Activated CD4-positive, alpha-beta T cell treated with anti-CD3 and anti-CD28 coated beads, Interleukin-2, amount 10 ng/mL, durations not matched to agents 24 days and 14 days (primary cell): ENCODE results near the gene FMN2. TPM values are rescaled to one million over a fixed set of nuclear protein-coding genes. Genes with fewer than 3 reads are reported as not detected.
A peak's percentile ranks its signal among the peaks of the same experiment; 100 is the strongest.
"Not testable (repeated sequence)": the region's sequence is repeated elsewhere in the genome, so short reads cannot be mapped to it uniquely, and the experiment has no call there.

ENCODE experiments used
- DNase-seq: peaks from one replicate; pipeline ENCODE4 v3.0.0; 2022
- H3K27ac Mint-ChIP-seq: one replicate; pipeline ENCODE4 v1.8.0; 2022; ENCODE audit warnings: mild to moderate bottlenecking, mixed read lengths
- H3K27me3 Mint-ChIP-seq: one replicate; pipeline ENCODE4 v1.8.0; 2022; ENCODE audit warnings: mixed read lengths
- H3K36me3 Mint-ChIP-seq: one replicate; pipeline ENCODE4 v1.8.0; 2022; ENCODE audit warnings: low read depth, mild to moderate bottlenecking, mixed read lengths
- H3K4me1 Mint-ChIP-seq: one replicate; pipeline ENCODE4 v1.8.0; 2021; ENCODE audit warnings: mixed read lengths
- H3K4me3 Mint-ChIP-seq: one replicate; pipeline ENCODE4 v1.8.0; 2022; ENCODE audit warnings: mild to moderate bottlenecking, moderate library complexity, mixed read lengths
- H3K9me3 Mint-ChIP-seq: one replicate; pipeline ENCODE4 v1.8.0; 2021; ENCODE audit warnings: mixed read lengths
- intact Hi-C: fragments of 100-400 bp; cut with micrococcal nuclease; formaldehyde crosslinking; loops from one replicate; pipeline ENCODE4 v1.15.1; 2023
- total RNA-seq: library from RNA; stranded (reverse); gene quantifications from 2 replicates; pipeline ENCODE4 v1.2.3, GENCODE V29; 2022

FMN2 gene
- total RNA-seq, 1 donor from 2014 or later = not detected

DNA sequence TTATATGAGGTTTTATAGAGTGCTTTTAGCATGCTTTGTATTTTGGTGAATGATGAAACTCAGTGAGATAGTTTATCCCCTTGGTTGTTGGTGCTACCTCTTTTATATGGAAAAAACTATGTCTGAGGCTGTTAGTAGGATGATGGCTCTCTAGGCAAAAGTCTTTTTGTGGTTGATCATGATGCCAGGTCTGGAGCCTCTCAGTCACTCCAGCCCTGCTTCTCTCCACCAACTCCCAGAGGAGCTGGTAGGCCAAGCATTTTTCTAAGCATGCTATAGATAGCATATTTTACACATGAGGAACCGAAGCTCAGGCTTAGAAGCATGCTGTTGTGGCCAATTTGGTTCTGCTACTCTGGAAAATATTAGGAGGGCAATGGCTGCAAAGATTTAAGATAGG lies 82.2 kb downstream of the FMN2 start:
- H3K4me3 Mint-ChIP-seq = no peak overlapping the region
- H3K4me1 Mint-ChIP-seq = no peaks in the 10 kb centered on the region
- intact Hi-C loops = no loop called here
- no peak for DNase-seq
- H3K27me3 Mint-ChIP-seq = no peaks in the 10 kb centered on the region
- no peak overlapping the region for H3K27ac Mint-ChIP-seq
- no peaks in the 10 kb centered on the region for H3K36me3 Mint-ChIP-seq
- H3K9me3 Mint-ChIP-seq = no peaks in the 10 kb centered on the region

DNA sequence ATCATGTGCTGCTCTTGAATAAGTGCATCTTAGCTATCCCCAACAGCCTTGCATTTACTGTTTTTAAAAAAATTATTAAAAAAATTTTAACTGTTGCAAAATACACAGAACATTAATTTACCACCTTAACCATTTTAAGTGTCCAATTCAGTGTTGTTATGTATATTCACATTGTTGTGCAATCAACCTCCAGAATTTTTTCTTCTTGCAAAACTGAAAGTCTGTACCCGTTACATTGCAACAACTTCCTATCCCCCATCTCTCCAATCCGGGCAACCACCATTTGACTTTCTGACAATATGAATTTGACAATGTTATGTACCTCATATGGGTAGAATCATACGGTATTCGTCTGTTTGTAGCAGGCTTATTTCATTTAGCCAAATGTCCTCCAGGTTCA lies 83.1 kb downstream of the FMN2 start:
- no peaks in the 10 kb centered on the region for H3K36me3 Mint-ChIP-seq
- intact Hi-C loops = no loop called here
- H3K4me3 Mint-ChIP-seq = no peak overlapping the region

GRCh38 chr1:240178366-240178765 lies 86.7 kb downstream of the FMN2 start:
- H3K4me3 Mint-ChIP-seq = no peak overlapping the region
- H3K9me3 Mint-ChIP-seq = no peaks in the 10 kb centered on the region
- H3K27ac Mint-ChIP-seq = no peak overlapping the region
- intact Hi-C loops = no loop called here
- no peaks in the 10 kb centered on the region for H3K27me3 Mint-ChIP-seq
- DNase-seq = no peak
- H3K36me3 Mint-ChIP-seq = no peaks in the 10 kb centered on the region
- H3K4me1 Mint-ChIP-seq = no peaks in the 10 kb centered on the region

More for the DNA sequence above, 83.1 kb downstream of the FMN2 start:
- DNase-seq = no peak
- Mint-ChIP-seq H3K4me1 (no peaks in the 10 kb centered on the region), H3K9me3 (no peaks in the 10 kb centered on the region), H3K27me3 (no peaks in the 10 kb centered on the region), H3K27ac (no peak overlapping the region)

GRCh38 chr1:240184682-240185081 lies 93.0 kb downstream of the FMN2 start:
- H3K27me3 Mint-ChIP-seq, H3K9me3 Mint-ChIP-seq, DNase-seq, intact Hi-C loops, H3K4me3 Mint-ChIP-seq, H3K4me1 Mint-ChIP-seq, H3K27ac Mint-ChIP-seq, H3K36me3 Mint-ChIP-seq: not testable (repeated sequence)

GRCh38 chr1:240188139-240188538 lies 96.5 kb downstream of the FMN2 start:
- Mint-ChIP-seq H3K27ac (no peak overlapping the region), H3K4me3 (no peak overlapping the region), H3K4me1 (no peaks in the 10 kb centered on the region), H3K27me3 (peaks cover 1% of the 10 kb centered on the region), H3K36me3 (no peaks in the 10 kb centered on the region), H3K9me3 (no peaks in the 10 kb centered on the region)
- DNase-seq = no peak
- intact Hi-C loops = no loop called here

DNA sequence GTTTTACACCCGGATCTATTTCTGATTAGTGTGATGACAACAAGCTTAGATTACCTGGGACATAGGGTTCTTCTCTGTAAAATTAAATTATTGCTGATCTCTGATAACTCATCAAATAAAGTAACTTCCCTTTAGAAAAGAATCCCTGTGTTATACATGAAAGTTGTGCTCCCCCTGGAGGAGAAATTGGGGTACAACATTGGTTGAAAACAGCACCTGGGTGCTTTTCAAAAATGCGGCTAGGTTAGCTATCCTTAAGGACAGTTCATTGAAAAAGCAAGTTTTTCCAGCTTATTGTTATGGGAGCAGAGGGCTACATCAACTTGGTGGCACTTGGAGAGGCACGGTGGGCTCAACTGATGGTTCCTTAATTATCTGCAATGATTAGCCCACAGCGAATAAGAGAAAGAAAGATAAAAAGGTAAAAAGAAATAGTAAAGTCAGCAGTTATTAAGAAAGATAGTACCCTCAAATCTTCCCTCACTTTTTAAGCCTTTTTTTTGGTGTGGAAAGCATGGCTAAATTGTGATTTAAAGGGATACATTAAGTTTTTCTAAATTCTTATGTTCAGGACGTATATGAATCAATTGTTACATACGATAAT lies 97.8 kb downstream of the FMN2 start:
- H3K36me3 Mint-ChIP-seq = no peaks in the 10 kb centered on the region
- peak; percentile 76 for DNase-seq
- peaks cover 1% of the 10 kb centered on the region for H3K27me3 Mint-ChIP-seq
- H3K4me1 Mint-ChIP-seq = no peaks in the 10 kb centered on the region
- H3K9me3 Mint-ChIP-seq = no peaks in the 10 kb centered on the region
- no peak overlapping the region for H3K27ac Mint-ChIP-seq
- no peak overlapping the region for H3K4me3 Mint-ChIP-seq
- intact Hi-C loops = no loop called here

GRCh38 chr1:240190881-240191401 lies 99.3 kb downstream of the FMN2 start:
- no peaks in the 10 kb centered on the region for H3K4me1 Mint-ChIP-seq
- no peak overlapping the region for H3K27ac Mint-ChIP-seq
- intact Hi-C loops = no loop called here
- no peaks in the 10 kb centered on the region for H3K9me3 Mint-ChIP-seq
- H3K36me3 Mint-ChIP-seq = no peaks in the 10 kb centered on the region
- peaks cover 1% of the 10 kb centered on the region for H3K27me3 Mint-ChIP-seq
- no peak overlapping the region for H3K4me3 Mint-ChIP-seq
- DNase-seq = no peak

- H3K27ac Mint-ChIP-seq = no peak overlapping the region
- H3K36me3 Mint-ChIP-seq = no peaks in the 10 kb centered on the region
- intact Hi-C loops = no loop called here
- H3K4me1 Mint-ChIP-seq = no peaks in the 10 kb centered on the region
- no peak overlapping the region for H3K4me3 Mint-ChIP-seq
- no peaks in the 10 kb centered on the region for H3K9me3 Mint-ChIP-seq
- DNase-seq = no peak
- H3K27me3 Mint-ChIP-seq = peaks cover 1% of the 10 kb centered on the region
Observed at GRCh38 chr1:240192851-240193250, 101.2 kb downstream of the FMN2 start.

DNA sequence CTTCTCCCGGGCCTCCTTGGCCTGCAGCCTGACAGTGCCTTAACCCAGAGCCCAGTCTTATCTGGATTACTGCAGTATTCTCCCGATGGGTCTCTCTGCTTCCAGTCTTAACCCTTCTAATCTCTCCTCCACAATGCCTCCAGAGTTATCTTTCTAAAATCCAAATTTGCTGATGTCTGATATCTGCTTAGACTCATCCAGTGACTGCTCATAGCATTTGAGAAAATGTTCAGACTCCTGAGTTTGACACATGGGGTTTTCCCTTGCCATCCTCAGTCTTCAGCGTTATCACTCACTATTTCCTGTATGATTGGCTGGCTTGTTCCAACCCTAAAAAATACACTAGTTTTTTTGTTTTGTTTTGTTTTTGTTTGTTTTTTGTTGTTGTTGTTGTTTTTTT lies 102.0 kb downstream of the FMN2 start:
- no peaks in the 10 kb centered on the region for H3K9me3 Mint-ChIP-seq
- no peaks in the 10 kb centered on the region for H3K36me3 Mint-ChIP-seq
- intact Hi-C loops = no loop called here
- H3K4me1 Mint-ChIP-seq = no peaks in the 10 kb centered on the region
- no peak overlapping the region for H3K4me3 Mint-ChIP-seq
- H3K27ac Mint-ChIP-seq = no peak overlapping the region
- no peak for DNase-seq
- H3K27me3 Mint-ChIP-seq = peaks cover 1% of the 10 kb centered on the region

DNA sequence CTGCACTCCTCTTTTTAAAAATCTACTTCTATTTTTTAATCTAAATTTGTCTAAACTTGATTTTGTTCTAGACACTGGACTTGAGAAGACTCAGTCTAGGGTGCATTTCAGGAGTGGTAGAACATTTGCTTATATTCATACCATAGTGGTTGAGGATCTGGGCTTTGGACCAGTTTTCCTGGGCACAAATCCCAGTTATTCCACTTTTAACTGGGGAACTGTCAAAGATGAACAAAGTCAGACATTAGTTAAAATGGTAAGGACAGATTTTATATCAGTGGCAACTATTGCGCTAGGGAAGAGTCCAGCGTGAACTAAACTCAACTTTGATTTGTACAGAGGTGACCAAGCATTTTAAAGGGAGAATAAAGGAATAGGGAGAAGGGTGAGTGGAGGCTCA lies 102.4 kb downstream of the FMN2 start:
- no peaks in the 10 kb centered on the region for H3K9me3 Mint-ChIP-seq
- H3K4me3 Mint-ChIP-seq = no peak overlapping the region
- intact Hi-C loops = no loop called here
- H3K36me3 Mint-ChIP-seq = no peaks in the 10 kb centered on the region
- H3K27me3 Mint-ChIP-seq = peaks cover 1% of the 10 kb centered on the region
- H3K27ac Mint-ChIP-seq = no peak overlapping the region
- no peaks in the 10 kb centered on the region for H3K4me1 Mint-ChIP-seq
- no peak for DNase-seq

GRCh38 chr1:240198376-240198775 lies 106.7 kb downstream of the FMN2 start:
- peaks cover 3% of the 10 kb centered on the region for H3K9me3 Mint-ChIP-seq
- H3K27me3 Mint-ChIP-seq = no peaks in the 10 kb centered on the region
- no peaks in the 10 kb centered on the region for H3K4me1 Mint-ChIP-seq
- no peak for DNase-seq
- intact Hi-C loops = no loop called here
- H3K27ac Mint-ChIP-seq = no peak overlapping the region
- H3K4me3 Mint-ChIP-seq = no peak overlapping the region
- no peaks in the 10 kb centered on the region for H3K36me3 Mint-ChIP-seq

DNA sequence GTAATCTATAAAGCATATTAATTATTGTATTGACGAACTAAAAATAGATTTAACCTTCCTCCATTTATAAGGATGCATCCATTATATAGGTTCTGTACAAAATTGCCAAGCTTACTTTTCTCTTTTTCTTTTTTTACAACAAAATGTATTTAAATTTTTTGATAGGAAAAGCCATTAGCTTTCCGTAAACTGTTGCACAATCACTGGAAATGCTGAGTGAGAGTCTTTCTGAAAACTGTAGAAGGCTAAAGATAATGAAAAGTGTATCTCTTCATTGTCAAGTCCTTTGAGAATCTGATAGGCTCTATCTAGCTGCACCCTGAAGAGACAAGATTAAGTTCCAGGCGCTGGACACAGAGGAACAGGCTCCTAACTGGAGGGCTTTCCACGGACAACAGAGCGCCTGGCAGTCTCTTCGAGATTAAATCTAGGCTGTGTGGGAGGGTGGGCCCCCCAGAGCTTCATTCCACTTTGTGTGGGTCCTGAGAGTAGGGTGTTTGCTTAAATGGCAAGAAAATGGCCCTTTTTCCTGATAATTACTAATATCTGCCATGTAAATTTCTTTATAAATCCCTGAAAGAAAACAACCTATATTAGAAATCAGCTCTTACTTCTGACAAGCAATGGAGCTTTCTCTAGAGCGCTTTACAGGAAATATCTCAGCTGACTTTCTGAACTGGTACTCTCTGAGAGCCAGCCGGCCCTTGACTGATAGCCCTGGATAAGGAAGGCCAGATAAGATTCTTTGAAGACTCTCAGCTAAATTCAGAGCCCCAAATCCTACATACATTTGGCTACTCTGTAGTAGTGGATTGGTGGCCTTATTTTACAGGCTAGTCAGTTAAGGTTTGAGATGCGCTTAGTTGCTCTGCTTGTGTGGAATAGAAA lies 108.3 kb downstream of the FMN2 start:
- intact Hi-C loops = no loop called here

DNA sequence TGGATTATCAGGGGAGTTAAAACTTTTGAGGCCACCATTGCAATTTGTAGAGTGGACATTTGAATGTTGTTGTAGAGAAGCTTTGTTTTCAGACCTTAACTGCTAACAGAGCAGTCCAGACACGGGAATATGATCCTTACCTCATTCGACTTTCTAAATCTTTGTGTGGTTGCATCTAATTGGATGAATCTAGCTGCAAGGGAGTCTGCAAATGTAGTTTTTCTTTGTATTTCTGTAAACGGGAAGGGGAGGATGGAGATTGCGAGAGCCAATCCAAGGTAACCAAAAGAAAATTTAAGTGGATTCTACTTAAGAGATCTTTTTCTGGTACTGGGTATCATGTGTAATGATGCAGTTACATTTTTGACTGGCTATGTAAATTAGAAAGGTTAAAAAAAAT lies 110.2 kb downstream of the FMN2 start:
- H3K4me3 Mint-ChIP-seq = no peak overlapping the region
- H3K4me1 Mint-ChIP-seq = no peaks in the 10 kb centered on the region
- no peak overlapping the region for H3K27ac Mint-ChIP-seq
- intact Hi-C loops = no loop called here
- H3K27me3 Mint-ChIP-seq = no peaks in the 10 kb centered on the region
- H3K36me3 Mint-ChIP-seq = no peaks in the 10 kb centered on the region
- no peak for DNase-seq
- H3K9me3 Mint-ChIP-seq = peaks cover 4% of the 10 kb centered on the region

More for the DNA sequence above, 108.3 kb downstream of the FMN2 start:
- Mint-ChIP-seq H3K4me3 (no peak overlapping the region), H3K27me3 (no peaks in the 10 kb centered on the region), H3K36me3 (no peaks in the 10 kb centered on the region), H3K9me3 (peaks cover 4% of the 10 kb centered on the region), H3K4me1 (no peaks in the 10 kb centered on the region), H3K27ac (no peak overlapping the region)
- no peak for DNase-seq

DNA sequence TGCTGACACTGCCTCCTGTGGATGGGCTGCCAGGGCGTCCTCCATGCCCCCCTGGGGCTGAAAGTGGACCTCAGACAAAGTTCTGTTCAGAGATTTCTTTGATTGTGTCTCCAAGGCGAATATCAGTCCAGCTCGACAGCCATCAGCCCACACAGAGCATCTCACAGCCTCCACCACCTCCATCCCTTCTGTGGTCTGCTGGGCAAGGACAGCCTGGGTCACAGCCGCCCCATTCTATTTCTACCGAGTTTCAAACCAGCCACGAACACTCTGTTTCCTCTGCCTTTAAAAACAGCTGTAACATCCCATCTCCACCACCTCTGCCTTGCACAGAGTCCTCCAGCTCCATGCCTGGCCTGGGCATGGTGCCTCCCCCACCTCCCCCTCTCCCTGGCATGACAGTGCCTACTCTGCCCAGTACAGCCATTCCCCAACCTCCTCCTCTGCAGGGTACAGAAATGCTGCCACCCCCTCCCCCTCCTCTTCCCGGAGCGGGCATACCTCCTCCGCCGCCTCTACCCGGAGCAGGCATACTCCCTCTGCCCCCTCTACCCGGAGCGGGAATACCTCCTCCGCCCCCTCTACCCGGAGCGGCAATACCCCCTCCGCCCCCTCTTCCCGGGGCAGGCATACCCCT lies 115.5 kb downstream of the FMN2 start:
- Mint-ChIP-seq H3K9me3 (peaks cover 4% of the 10 kb centered on the region), H3K4me1 (no peaks in the 10 kb centered on the region), H3K4me3 (no peak overlapping the region), H3K36me3 (no peaks in the 10 kb centered on the region), H3K27ac (no peak overlapping the region), H3K27me3 (no peaks in the 10 kb centered on the region)
- intact Hi-C loops = no loop called here
- DNase-seq = no peak
